Astrocyte (in vitro differentiated cells and primary cell): ENCODE measurements around the gene APMAP. TPM values are rescaled to one million over a fixed set of nuclear protein-coding genes. Genes with fewer than 3 reads are reported as not detected.

Experiments used
- DNase-seq: peaks from one replicate; pipeline ENCODE4 v3.0.0-alpha.2; 2010; ENCODE audit warnings: low read depth
- FAIRE-seq: peaks from 2 replicates; lab custom pipeline; 2011; peaks lifted over from hg19 to GRCh38; lab: Jason Lieb, UNC
- H2AFZ ChIP-seq: 2 replicates; pipeline ENCODE4 v1.6.0; 2012; ENCODE audit warnings: low read depth, low read length, inconsistent platforms
- H3K27ac ChIP-seq: 2 replicates; pipeline ENCODE4 v1.5.1; 2011; ENCODE audit warnings: low read depth, low read length, inconsistent platforms
- H3K27me3 ChIP-seq: 2 replicates; pipeline ENCODE4 v1.6.0; 2011; ENCODE audit warnings: low read length, inconsistent platforms; ENCODE audit not compliant: insufficient read depth
- H3K36me3 ChIP-seq: 2 replicates; pipeline ENCODE4 v1.5.1; 2011; ENCODE audit warnings: low read length, inconsistent platforms; ENCODE audit not compliant: insufficient read depth
- H3K4me1 ChIP-seq: 2 replicates; pipeline ENCODE4 v1.5.1; 2011; ENCODE audit warnings: low read length, inconsistent platforms; ENCODE audit not compliant: insufficient read depth
- H3K4me2 ChIP-seq: 2 replicates; pipeline ENCODE4 v1.6.0; 2012; ENCODE audit warnings: low read length, inconsistent platforms
- H3K4me3 ChIP-seq: 2 replicates; pipeline ENCODE4 v1.5.1; 2011; ENCODE audit warnings: low read depth, mild to moderate bottlenecking, low read length, inconsistent platforms; ENCODE audit not compliant: insufficient read depth
- H3K79me2 ChIP-seq: 2 replicates; pipeline ENCODE4 v1.6.0; 2012; ENCODE audit warnings: mild to moderate bottlenecking, low read length, inconsistent platforms; ENCODE audit not compliant: insufficient read depth
- H3K9ac ChIP-seq: 2 replicates; pipeline ENCODE4 v1.6.0; 2012; ENCODE audit warnings: mild to moderate bottlenecking, low read length, inconsistent platforms
- H3K9me3 ChIP-seq: 2 replicates; pipeline ENCODE4 v1.5.1; 2012; ENCODE audit warnings: low read depth, mild to moderate bottlenecking, low read length, inconsistent platforms; ENCODE audit not compliant: insufficient read depth
- H4K20me1 ChIP-seq: 2 replicates; pipeline ENCODE4 v1.6.0; 2012; ENCODE audit warnings: low read length, inconsistent platforms; ENCODE audit not compliant: insufficient read depth
- H3K27ac Mint-ChIP-seq: one replicate; pipeline ENCODE4 v1.8.0; 2021; ENCODE audit warnings: mild to moderate bottlenecking, mixed read lengths; ENCODE audit not compliant: unreplicated experiment
- H3K27me3 Mint-ChIP-seq: one replicate; pipeline ENCODE4 v1.8.0; 2021; ENCODE audit warnings: low read depth, mixed read lengths; ENCODE audit not compliant: unreplicated experiment
- H3K36me3 Mint-ChIP-seq: one replicate; pipeline ENCODE4 v1.8.0; 2021; ENCODE audit warnings: low read depth, mixed read lengths; ENCODE audit not compliant: unreplicated experiment
- H3K4me1 Mint-ChIP-seq: one replicate; pipeline ENCODE4 v1.8.0; 2021; ENCODE audit warnings: low read depth, mixed read lengths; ENCODE audit not compliant: unreplicated experiment
- H3K4me3 Mint-ChIP-seq: one replicate; pipeline ENCODE4 v1.8.0; 2021; ENCODE audit warnings: mild to moderate bottlenecking, moderate library complexity, mixed read lengths; ENCODE audit not compliant: unreplicated experiment
- H3K9me3 Mint-ChIP-seq: one replicate; pipeline ENCODE4 v1.8.0; 2021; ENCODE audit warnings: mild to moderate bottlenecking, mixed read lengths; ENCODE audit not compliant: unreplicated experiment
- CTCF ChIP-seq: IDR thresholded peaks from 2 replicates; pipeline ENCODE4 v1.5.1; 2011; ENCODE audit warnings: low read depth, mild to moderate bottlenecking, inconsistent platforms, low read length, moderate library complexity; ENCODE audit not compliant: insufficient read depth
- EZH2 ChIP-seq: IDR thresholded peaks from 2 replicates; pipeline ENCODE4 v1.6.1; 2012; ENCODE audit warnings: mild to moderate bottlenecking, low read length, inconsistent platforms; ENCODE audit not compliant: insufficient read depth
- total RNA-seq: library from RNA; stranded (reverse); gene quantifications from 2 replicates; pipeline ENCODE4 v1.2.1, GENCODE V29; 2021

APMAP gene
- total RNA-seq, 1 donor from 2014 or later, result 110 TPM

GRCh38 chr20:24993337-24994185 lies 1.0 kb upstream of the APMAP start:
- peak overlapping the region; percentile 88 for H3K27ac Mint-ChIP-seq
- DNase-seq (peak; percentile 18), FAIRE-seq (no peak)
- H3K4me3 ChIP-seq, result peak overlapping the region; percentile 89
- H3K4me2 ChIP-seq, result peak overlapping the region; percentile 98
- H3K27ac ChIP-seq, result peak overlapping the region; percentile 96
- peaks cover 9% of the 10 kb centered on the region for H3K27me3 ChIP-seq
- peaks cover 39% of the 10 kb centered on the region for H3K79me2 ChIP-seq
- H4K20me1 ChIP-seq, result peaks cover 24% of the 10 kb centered on the region
- peak; percentile 35 for TF ChIP-seq CTCF
- no peak for TF ChIP-seq EZH2
- no peaks in the 10 kb centered on the region for H3K9me3 ChIP-seq
- H2AFZ ChIP-seq, result peak overlapping the region; percentile 98
- peaks cover 11% of the 10 kb centered on the region for H3K4me1 ChIP-seq
- H3K4me3 Mint-ChIP-seq, result peak overlapping the region; percentile 96
- no peaks in the 10 kb centered on the region for H3K36me3 ChIP-seq
- H3K27me3 Mint-ChIP-seq, result peaks cover 19% of the 10 kb centered on the region
- H3K4me1 Mint-ChIP-seq, result peaks cover 22% of the 10 kb centered on the region
- H3K9me3 Mint-ChIP-seq, result no peaks in the 10 kb centered on the region
- H3K36me3 Mint-ChIP-seq, result peaks cover 2% of the 10 kb centered on the region
- peak overlapping the region; percentile 91 for H3K9ac ChIP-seq

GRCh38 chr20:24991897-24992486 lies 559 bp downstream of the APMAP start:
- Mint-ChIP-seq H3K9me3 (no peaks in the 10 kb centered on the region), H3K36me3 (peaks cover 2% of the 10 kb centered on the region), H3K27me3 (peaks cover 4% of the 10 kb centered on the region), H3K4me3 (peak overlapping the region; percentile 96), H3K4me1 (peaks cover 22% of the 10 kb centered on the region), H3K27ac (peak overlapping the region; percentile 88)
- Histone ChIP-seq H3K4me2 (peak overlapping the region; percentile 98), H2AFZ (peak overlapping the region; percentile 98), H3K4me1 (peaks cover 11% of the 10 kb centered on the region), H3K9ac (peak overlapping the region; percentile 91), H4K20me1 (peaks cover 39% of the 10 kb centered on the region), H3K27me3 (peaks cover 4% of the 10 kb centered on the region), H3K9me3 (no peaks in the 10 kb centered on the region), H3K79me2 (peaks cover 53% of the 10 kb centered on the region), H3K4me3 (peak overlapping the region; percentile 89), H3K27ac (peak overlapping the region; percentile 96), H3K36me3 (no peaks in the 10 kb centered on the region)
- TF ChIP-seq CTCF (no peak), EZH2 (no peak)
- DNase-seq (no peak), FAIRE-seq (no peak)
